ENCODE data around the gene ABCB11.
A peak's percentile ranks its signal among the peaks of the same experiment; 100 is the strongest.

ABCB11 gene

DNA sequence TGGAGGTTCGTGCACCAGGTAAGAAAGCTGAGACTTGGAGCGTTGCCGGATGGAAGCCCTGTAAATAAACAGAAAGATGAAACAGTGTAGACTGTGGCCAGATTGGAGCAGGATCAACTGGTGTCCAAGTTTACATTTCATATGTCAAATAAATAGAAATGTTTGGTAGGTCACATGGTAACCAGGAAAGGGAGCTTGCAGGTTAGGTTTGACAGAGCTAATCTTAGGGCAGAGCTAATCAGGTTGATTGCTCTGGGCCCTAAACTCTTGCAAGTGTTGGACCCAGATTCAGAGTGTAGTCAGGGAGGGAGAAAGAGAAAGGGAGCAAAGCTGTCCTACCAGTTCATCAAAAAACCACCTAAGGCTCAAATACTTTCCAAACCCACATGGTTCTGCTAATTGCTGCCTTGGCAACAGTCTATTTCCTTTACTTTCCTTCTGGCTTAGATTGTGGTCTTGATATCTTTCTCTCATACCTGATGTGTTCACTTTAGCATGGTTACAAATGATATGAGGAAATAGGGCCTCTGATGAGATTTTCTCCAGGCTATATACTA lies 66.8 kb downstream of the ABCB11 start:
- no peak for DNase-seq (ENCODE audit: insufficient read length, low spot score)
- no peak for FAIRE-seq
- TF ChIP-seq PAX5 (IDR thresholded peaks at IDR 0.05; ENCODE audit: insufficient read depth, low read length, severe bottlenecking), result no peak
- no peak for TF ChIP-seq POLR2A (IDR thresholded peaks at IDR 0.05; ENCODE audit: low read depth, low read length)
- no peak for TF ChIP-seq TAF1 (IDR thresholded peaks at IDR 0.05; ENCODE audit: low read depth, low read length)
- no peak for TF ChIP-seq SPI1 (IDR thresholded peaks at IDR 0.05; ENCODE audit: low read depth, low read length)
- no peak for TF ChIP-seq POLR2AphosphoS5 (IDR thresholded peaks at IDR 0.05; ENCODE audit: low read depth, low read length)
- no peak for TF ChIP-seq POU2F2 (IDR thresholded peaks at IDR 0.05; ENCODE audit: low read depth, low read length)

DNA sequence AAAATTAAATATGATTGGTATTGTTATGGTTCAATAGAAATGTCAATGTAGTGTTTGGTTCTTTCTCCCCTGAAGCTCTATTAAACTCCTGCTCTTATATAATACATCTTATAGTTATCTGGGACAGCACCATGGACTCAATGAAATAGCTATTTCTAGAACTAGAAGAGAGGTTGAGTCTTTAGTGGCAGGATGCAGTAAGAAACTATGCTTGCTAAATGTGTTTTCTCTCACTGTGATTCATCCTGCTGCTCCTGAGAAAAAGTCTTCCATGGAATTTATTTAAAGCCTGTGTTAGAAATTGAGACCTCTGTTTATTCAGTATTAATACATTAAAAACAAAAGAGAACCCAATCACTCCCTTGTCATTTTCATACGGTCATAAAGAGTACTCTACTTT lies 68.5 kb downstream of the ABCB11 start:
- no peak for DNase-seq (ENCODE audit: insufficient read length, low spot score)

GRCh38 chr2:168961450-168962229 lies 69.5 kb downstream of the ABCB11 start:
- DNase-seq (ENCODE audit: insufficient read length, low spot score), result no peak
- no peak for TF ChIP-seq POLR2A (IDR thresholded peaks at IDR 0.05; ENCODE audit: low read depth, low read length)
- no peak for TF ChIP-seq POLR2AphosphoS5 (IDR thresholded peaks at IDR 0.05; ENCODE audit: low read depth, low read length)
- TF ChIP-seq POU2F2 (IDR thresholded peaks at IDR 0.05; ENCODE audit: low read depth, low read length), result no peak
- no peak for TF ChIP-seq PAX5 (IDR thresholded peaks at IDR 0.05; ENCODE audit: insufficient read depth, low read length, severe bottlenecking)
- no peak for TF ChIP-seq TAF1 (IDR thresholded peaks at IDR 0.05; ENCODE audit: low read depth, low read length)
- no peak for TF ChIP-seq SPI1 (IDR thresholded peaks at IDR 0.05; ENCODE audit: low read depth, low read length)
- peak; percentile 78 for FAIRE-seq

More for the DNA sequence above, 68.5 kb downstream of the ABCB11 start:
- FAIRE-seq, result no peak
- TF ChIP-seq SPI1 (IDR thresholded peaks at IDR 0.05; ENCODE audit: low read depth, low read length), result no peak
- no peak for TF ChIP-seq POLR2A (IDR thresholded peaks at IDR 0.05; ENCODE audit: low read depth, low read length)
- no peak for TF ChIP-seq TAF1 (IDR thresholded peaks at IDR 0.05; ENCODE audit: low read depth, low read length)
- TF ChIP-seq POLR2AphosphoS5 (IDR thresholded peaks at IDR 0.05; ENCODE audit: low read depth, low read length), result no peak
- TF ChIP-seq PAX5 (IDR thresholded peaks at IDR 0.05; ENCODE audit: insufficient read depth, low read length, severe bottlenecking), result no peak
- no peak for TF ChIP-seq POU2F2 (IDR thresholded peaks at IDR 0.05; ENCODE audit: low read depth, low read length)

DNA sequence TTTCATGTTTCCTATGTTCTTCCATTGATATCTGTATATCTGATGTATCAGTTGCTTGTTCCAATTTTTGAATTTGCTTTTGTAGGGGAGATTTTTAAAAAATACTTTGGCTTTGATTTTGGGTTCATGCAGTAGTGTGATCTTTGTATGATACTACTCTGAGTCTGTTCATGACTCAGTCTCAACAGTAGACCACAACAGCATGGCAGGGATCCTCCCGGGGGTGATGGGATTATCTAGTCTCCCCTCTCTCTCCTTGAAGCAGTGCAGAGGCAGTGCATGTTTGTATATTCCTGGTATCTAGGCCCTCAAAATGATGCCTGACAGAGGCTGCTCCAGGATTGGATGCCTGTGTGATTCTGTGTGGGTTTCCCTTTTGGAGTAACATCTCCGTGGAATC lies 74.7 kb downstream of the ABCB11 start:
- FAIRE-seq (no peak), DNase-seq (ENCODE audit: insufficient read length, low spot score) (no peak)
- TF ChIP-seq PAX5 (IDR thresholded peaks at IDR 0.05; ENCODE audit: insufficient read depth, low read length, severe bottlenecking) (no peak), SPI1 (IDR thresholded peaks at IDR 0.05; ENCODE audit: low read depth, low read length) (no peak), POLR2AphosphoS5 (IDR thresholded peaks at IDR 0.05; ENCODE audit: low read depth, low read length) (no peak), TAF1 (IDR thresholded peaks at IDR 0.05; ENCODE audit: low read depth, low read length) (no peak), POLR2A (IDR thresholded peaks at IDR 0.05; ENCODE audit: low read depth, low read length) (no peak), POU2F2 (IDR thresholded peaks at IDR 0.05; ENCODE audit: low read depth, low read length) (no peak)

DNA sequence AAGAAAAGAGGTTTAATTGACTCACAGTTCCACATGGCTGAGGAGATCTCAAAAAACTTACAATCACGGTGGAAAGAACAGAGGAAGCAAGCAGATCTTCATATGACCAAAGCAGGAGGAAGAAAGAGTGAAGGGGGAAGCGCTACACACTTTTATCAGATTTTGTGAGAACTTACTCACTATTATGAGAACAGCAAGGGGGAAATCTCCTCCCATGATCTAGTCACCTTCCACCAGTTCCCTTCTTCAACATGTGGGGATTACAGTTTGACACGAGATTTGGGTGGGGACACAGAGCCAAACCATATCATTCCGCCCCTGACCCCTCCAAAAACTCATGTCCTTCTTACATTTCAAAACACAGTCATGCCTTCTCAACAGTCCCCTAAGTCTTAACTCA lies 75.8 kb downstream of the ABCB11 start:
- FAIRE-seq (no peak), DNase-seq (ENCODE audit: insufficient read length, low spot score) (no peak)
- TF ChIP-seq SPI1 (IDR thresholded peaks at IDR 0.05; ENCODE audit: low read depth, low read length) (no peak), TAF1 (IDR thresholded peaks at IDR 0.05; ENCODE audit: low read depth, low read length) (no peak), POLR2AphosphoS5 (IDR thresholded peaks at IDR 0.05; ENCODE audit: low read depth, low read length) (no peak), POU2F2 (IDR thresholded peaks at IDR 0.05; ENCODE audit: low read depth, low read length) (no peak)

GRCh38 chr2:168954256-168954655 lies 76.9 kb downstream of the ABCB11 start:
- DNase-seq (ENCODE audit: insufficient read length, low spot score) (no peak), FAIRE-seq (no peak)
- TF ChIP-seq TAF1 (IDR thresholded peaks at IDR 0.05; ENCODE audit: low read depth, low read length) (no peak), PAX5 (IDR thresholded peaks at IDR 0.05; ENCODE audit: insufficient read depth, low read length, severe bottlenecking) (no peak), POLR2A (IDR thresholded peaks at IDR 0.05; ENCODE audit: low read depth, low read length) (no peak), SPI1 (IDR thresholded peaks at IDR 0.05; ENCODE audit: low read depth, low read length) (no peak), POU2F2 (IDR thresholded peaks at IDR 0.05; ENCODE audit: low read depth, low read length) (no peak), POLR2AphosphoS5 (IDR thresholded peaks at IDR 0.05; ENCODE audit: low read depth, low read length) (no peak)

- FAIRE-seq (no peak), DNase-seq (ENCODE audit: insufficient read length, low spot score) (no peak)
- TF ChIP-seq TAF1 (IDR thresholded peaks at IDR 0.05; ENCODE audit: low read depth, low read length) (no peak), PAX5 (IDR thresholded peaks at IDR 0.05; ENCODE audit: insufficient read depth, low read length, severe bottlenecking) (no peak), POLR2AphosphoS5 (IDR thresholded peaks at IDR 0.05; ENCODE audit: low read depth, low read length) (no peak), POLR2A (IDR thresholded peaks at IDR 0.05; ENCODE audit: low read depth, low read length) (no peak), SPI1 (IDR thresholded peaks at IDR 0.05; ENCODE audit: low read depth, low read length) (no peak), POU2F2 (IDR thresholded peaks at IDR 0.05; ENCODE audit: low read depth, low read length) (no peak)
Measured at GRCh38 chr2:168952424-168952823, 78.7 kb downstream of the ABCB11 start.

- no peak for FAIRE-seq
- no peak for TF ChIP-seq PAX5 (IDR thresholded peaks at IDR 0.05; ENCODE audit: insufficient read depth, low read length, severe bottlenecking)
- TF ChIP-seq TAF1 (IDR thresholded peaks at IDR 0.05; ENCODE audit: low read depth, low read length), result no peak
- TF ChIP-seq POU2F2 (IDR thresholded peaks at IDR 0.05; ENCODE audit: low read depth, low read length), result no peak
- no peak for TF ChIP-seq POLR2A (IDR thresholded peaks at IDR 0.05; ENCODE audit: low read depth, low read length)
- no peak for TF ChIP-seq SPI1 (IDR thresholded peaks at IDR 0.05; ENCODE audit: low read depth, low read length)
- no peak for TF ChIP-seq POLR2AphosphoS5 (IDR thresholded peaks at IDR 0.05; ENCODE audit: low read depth, low read length)
- no peak for DNase-seq (ENCODE audit: insufficient read length, low spot score)
Measured at GRCh38 chr2:168951871-168952270, 79.3 kb downstream of the ABCB11 start.

GRCh38 chr2:168949324-168949723 lies 81.8 kb downstream of the ABCB11 start:
- TF ChIP-seq TAF1 (IDR thresholded peaks at IDR 0.05; ENCODE audit: low read depth, low read length) (no peak), POLR2A (IDR thresholded peaks at IDR 0.05; ENCODE audit: low read depth, low read length) (no peak), POU2F2 (IDR thresholded peaks at IDR 0.05; ENCODE audit: low read depth, low read length) (no peak), SPI1 (IDR thresholded peaks at IDR 0.05; ENCODE audit: low read depth, low read length) (no peak), PAX5 (IDR thresholded peaks at IDR 0.05; ENCODE audit: insufficient read depth, low read length, severe bottlenecking) (no peak), POLR2AphosphoS5 (IDR thresholded peaks at IDR 0.05; ENCODE audit: low read depth, low read length) (no peak)
- DNase-seq (ENCODE audit: insufficient read length, low spot score), result no peak
- FAIRE-seq, result no peak

All from GM12891 (cell line).